DMS79 treated with DMSO at 0.1 percent for 48 hours (cell line): ENCODE results near the gene PLK3.
"Not testable (repeated sequence)": the region's sequence is repeated elsewhere in the genome, so short reads cannot be mapped to it uniquely, and the experiment has no call there.

Experiments
- DNase-seq: peaks from one replicate; lab custom pipeline; 2025; lab: John Stamatoyannopoulos, UW

PLK3 gene

GRCh38 chr1:44799770-44800584, at the start of gene PLK3:
PLK3 (plus strand) TSS chr1:44800377; CDS start chr1:44800464, 87 bp downstream.
- DNase-seq = peak; percentile 96

- no peak for DNase-seq
These were observed 42.8 kb upstream of the PLK3 start for GRCh38 chr1:44757420-44757819.

- no peak for DNase-seq
These were observed 41.1 kb upstream of the PLK3 start for GRCh38 chr1:44759077-44759476.

GRCh38 chr1:44760876-44761275, 39.3 kb upstream of the PLK3 start:
- no peak for DNase-seq

- not testable (repeated sequence) for DNase-seq
These were observed 33.8 kb upstream of the PLK3 start for GRCh38 chr1:44766421-44766820.

GRCh38 chr1:44775078-44775929, 24.9 kb upstream of the PLK3 start, which contains the start of gene RPS8:
RPS8 (plus strand) TSS chr1:44775540; CDS start chr1:44775597, 57 bp downstream.
- DNase-seq = peak; percentile 94

GRCh38 chr1:44775930-44776729, 24.0 kb upstream of the PLK3 start:
- no peak for DNase-seq

- DNase-seq = no peak
These were observed 23.5 kb upstream of the PLK3 start for GRCh38 chr1:44776730-44777068.

GRCh38 chr1:44777547-44777946, 22.6 kb upstream of the PLK3 start:
- DNase-seq = no peak

GRCh38 chr1:44777969-44778635, 22.1 kb upstream of the PLK3 start:
- DNase-seq = no peak

- no peak for DNase-seq
These were observed 21.2 kb upstream of the PLK3 start for GRCh38 chr1:44778705-44779576.

- DNase-seq = no peak
These were observed 19.5 kb upstream of the PLK3 start for GRCh38 chr1:44780583-44781121.

- peak; percentile 31 for DNase-seq
These were observed 16.5 kb upstream of the PLK3 start for GRCh38 chr1:44783697-44784093.

- peak; percentile 39 for DNase-seq
These were observed 15.8 kb upstream of the PLK3 start for GRCh38 chr1:44784094-44785028.

- DNase-seq = no peak
These were observed 15.2 kb upstream of the PLK3 start for GRCh38 chr1:44785029-44785380.

- DNase-seq = no peak
These were observed 14.6 kb upstream of the PLK3 start for GRCh38 chr1:44785501-44786137.

- DNase-seq = no peak
These were observed 13.9 kb upstream of the PLK3 start for GRCh38 chr1:44786138-44786840.

- DNase-seq = no peak
These were observed 13.2 kb upstream of the PLK3 start for GRCh38 chr1:44786841-44787426.
